HEK293 (cell line): ENCODE results near the gene PITPNB.

Experiments used
- OSR2 ChIP-seq: fragments of 450-650 bp; formaldehyde crosslinking; IDR thresholded peaks from 2 replicates; pipeline ENCODE4 v1.5.1; 2016; ENCODE audit warnings: missing biosample characterization, missing genetic modification characterization
- SP2 ChIP-seq: fragments of 450-650 bp; formaldehyde crosslinking; IDR thresholded peaks from 2 replicates; pipeline ENCODE4 v1.5.1; 2016; ENCODE audit warnings: missing biosample characterization, missing genetic modification characterization
- ZBTB21 ChIP-seq: fragments of 450-650 bp; formaldehyde crosslinking; IDR thresholded peaks from 2 replicates; pipeline ENCODE4 v1.5.1; 2017; ENCODE audit warnings: missing biosample characterization, missing genetic modification characterization
- ZNF239 ChIP-seq: fragments of 450-650 bp; formaldehyde crosslinking; IDR thresholded peaks from 2 replicates; pipeline ENCODE4 v1.5.1; 2016; ENCODE audit warnings: missing biosample characterization, missing genetic modification characterization
- ZNF266 ChIP-seq: fragments of 450-650 bp; formaldehyde crosslinking; IDR thresholded peaks from 2 replicates; pipeline ENCODE4 v1.5.1; 2016; ENCODE audit warnings: missing biosample characterization, missing genetic modification characterization, low read depth
- ZNF292 ChIP-seq: fragments of 450-650 bp; formaldehyde crosslinking; IDR thresholded peaks from 2 replicates; pipeline ENCODE4 v1.5.1; 2016; ENCODE audit warnings: low read depth, missing biosample characterization, missing genetic modification characterization, borderline replicate concordance
- ZNF707 ChIP-seq: fragments of 450-650 bp; formaldehyde crosslinking; IDR thresholded peaks from 2 replicates; pipeline ENCODE4 v1.5.1; 2016; ENCODE audit warnings: missing biosample characterization, missing genetic modification characterization
- ZNF747 ChIP-seq: fragments of 450-650 bp; formaldehyde crosslinking; IDR thresholded peaks from 2 replicates; pipeline ENCODE4 v1.5.1; 2016; ENCODE audit warnings: missing biosample characterization, missing genetic modification characterization
- ZNF785 ChIP-seq: fragments of 450-650 bp; formaldehyde crosslinking; IDR thresholded peaks from 2 replicates; pipeline ENCODE4 v1.5.1; 2016; ENCODE audit warnings: missing biosample characterization, missing genetic modification characterization
- TF ChIP-seq, protein P1 (sequence below): fragments of 450-650 bp; formaldehyde crosslinking; IDR thresholded peaks from 2 replicates; pipeline ENCODE4 v1.5.1; 2016; ENCODE audit warnings: missing biosample characterization, missing genetic modification characterization
- TF ChIP-seq, protein P2 (sequence below): fragments of 450-650 bp; formaldehyde crosslinking; IDR thresholded peaks from 2 replicates; pipeline ENCODE4 v1.5.1; 2016; ENCODE audit warnings: missing biosample characterization, missing genetic modification characterization
- TF ChIP-seq, protein P3 (sequence below): fragments of 450-650 bp; formaldehyde crosslinking; IDR thresholded peaks from 2 replicates; pipeline ENCODE4 v1.5.1; 2016; ENCODE audit warnings: missing biosample characterization, missing genetic modification characterization
- TF ChIP-seq, protein P4 (sequence below): fragments of 450-650 bp; formaldehyde crosslinking; IDR thresholded peaks from 2 replicates; pipeline ENCODE4 v1.5.1; 2017; ENCODE audit warnings: missing biosample characterization, mild to moderate bottlenecking, missing genetic modification characterization, moderate library complexity

DNA sequence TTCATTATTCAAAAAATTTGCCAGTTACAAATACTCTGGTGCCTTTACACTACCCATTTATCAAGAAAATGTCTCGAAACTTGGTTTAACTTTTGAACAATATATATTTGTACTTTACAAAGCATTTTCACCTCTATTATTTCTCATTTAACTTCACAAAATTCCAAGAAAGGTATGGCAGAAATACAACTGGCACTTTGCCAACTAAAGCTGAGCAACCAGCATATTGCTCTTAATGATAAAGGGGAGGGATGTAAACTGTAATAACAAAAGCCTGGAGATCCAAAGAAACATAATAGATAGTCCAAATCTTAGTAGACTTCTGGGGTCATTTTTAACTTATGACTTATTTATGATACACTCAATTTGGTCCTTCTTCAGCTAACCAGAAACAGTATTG, 7.7 kb downstream of the PITPNB start:
- TF ChIP-seq ZNF239 (tag by site-specific recombination) (no peak), ZBTB21 (tag by site-specific recombination) (no peak), SP2 (tag by site-specific recombination) (no peak), ZNF747 (no peak), ZNF266 (tag by site-specific recombination) (no peak), ZNF785 (no peak), OSR2 (tag by site-specific recombination) (no peak), ZNF292 (tag by site-specific recombination) (no peak), ZNF707 (tag by site-specific recombination) (no peak)
- TF ChIP-seq, protein P1, sequence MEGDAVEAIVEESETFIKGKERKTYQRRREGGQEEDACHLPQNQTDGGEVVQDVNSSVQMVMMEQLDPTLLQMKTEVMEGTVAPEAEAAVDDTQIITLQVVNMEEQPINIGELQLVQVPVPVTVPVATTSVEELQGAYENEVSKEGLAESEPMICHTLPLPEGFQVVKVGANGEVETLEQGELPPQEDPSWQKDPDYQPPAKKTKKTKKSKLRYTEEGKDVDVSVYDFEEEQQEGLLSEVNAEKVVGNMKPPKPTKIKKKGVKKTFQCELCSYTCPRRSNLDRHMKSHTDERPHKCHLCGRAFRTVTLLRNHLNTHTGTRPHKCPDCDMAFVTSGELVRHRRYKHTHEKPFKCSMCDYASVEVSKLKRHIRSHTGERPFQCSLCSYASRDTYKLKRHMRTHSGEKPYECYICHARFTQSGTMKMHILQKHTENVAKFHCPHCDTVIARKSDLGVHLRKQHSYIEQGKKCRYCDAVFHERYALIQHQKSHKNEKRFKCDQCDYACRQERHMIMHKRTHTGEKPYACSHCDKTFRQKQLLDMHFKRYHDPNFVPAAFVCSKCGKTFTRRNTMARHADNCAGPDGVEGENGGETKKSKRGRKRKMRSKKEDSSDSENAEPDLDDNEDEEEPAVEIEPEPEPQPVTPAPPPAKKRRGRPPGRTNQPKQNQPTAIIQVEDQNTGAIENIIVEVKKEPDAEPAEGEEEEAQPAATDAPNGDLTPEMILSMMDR (tag by site-specific recombination), result no peak
- TF ChIP-seq, protein P2, sequence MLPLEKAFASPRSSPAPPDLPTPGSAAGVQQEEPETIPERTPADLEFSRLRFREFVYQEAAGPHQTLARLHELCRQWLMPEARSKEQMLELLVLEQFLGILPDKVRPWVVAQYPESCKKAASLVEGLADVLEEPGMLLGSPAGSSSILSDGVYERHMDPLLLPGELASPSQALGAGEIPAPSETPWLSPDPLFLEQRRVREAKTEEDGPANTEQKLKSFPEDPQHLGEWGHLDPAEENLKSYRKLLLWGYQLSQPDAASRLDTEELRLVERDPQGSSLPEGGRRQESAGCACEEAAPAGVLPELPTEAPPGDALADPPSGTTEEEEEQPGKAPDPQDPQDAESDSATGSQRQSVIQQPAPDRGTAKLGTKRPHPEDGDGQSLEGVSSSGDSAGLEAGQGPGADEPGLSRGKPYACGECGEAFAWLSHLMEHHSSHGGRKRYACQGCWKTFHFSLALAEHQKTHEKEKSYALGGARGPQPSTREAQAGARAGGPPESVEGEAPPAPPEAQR (tag by site-specific recombination), result no peak
- TF ChIP-seq, protein P3, sequence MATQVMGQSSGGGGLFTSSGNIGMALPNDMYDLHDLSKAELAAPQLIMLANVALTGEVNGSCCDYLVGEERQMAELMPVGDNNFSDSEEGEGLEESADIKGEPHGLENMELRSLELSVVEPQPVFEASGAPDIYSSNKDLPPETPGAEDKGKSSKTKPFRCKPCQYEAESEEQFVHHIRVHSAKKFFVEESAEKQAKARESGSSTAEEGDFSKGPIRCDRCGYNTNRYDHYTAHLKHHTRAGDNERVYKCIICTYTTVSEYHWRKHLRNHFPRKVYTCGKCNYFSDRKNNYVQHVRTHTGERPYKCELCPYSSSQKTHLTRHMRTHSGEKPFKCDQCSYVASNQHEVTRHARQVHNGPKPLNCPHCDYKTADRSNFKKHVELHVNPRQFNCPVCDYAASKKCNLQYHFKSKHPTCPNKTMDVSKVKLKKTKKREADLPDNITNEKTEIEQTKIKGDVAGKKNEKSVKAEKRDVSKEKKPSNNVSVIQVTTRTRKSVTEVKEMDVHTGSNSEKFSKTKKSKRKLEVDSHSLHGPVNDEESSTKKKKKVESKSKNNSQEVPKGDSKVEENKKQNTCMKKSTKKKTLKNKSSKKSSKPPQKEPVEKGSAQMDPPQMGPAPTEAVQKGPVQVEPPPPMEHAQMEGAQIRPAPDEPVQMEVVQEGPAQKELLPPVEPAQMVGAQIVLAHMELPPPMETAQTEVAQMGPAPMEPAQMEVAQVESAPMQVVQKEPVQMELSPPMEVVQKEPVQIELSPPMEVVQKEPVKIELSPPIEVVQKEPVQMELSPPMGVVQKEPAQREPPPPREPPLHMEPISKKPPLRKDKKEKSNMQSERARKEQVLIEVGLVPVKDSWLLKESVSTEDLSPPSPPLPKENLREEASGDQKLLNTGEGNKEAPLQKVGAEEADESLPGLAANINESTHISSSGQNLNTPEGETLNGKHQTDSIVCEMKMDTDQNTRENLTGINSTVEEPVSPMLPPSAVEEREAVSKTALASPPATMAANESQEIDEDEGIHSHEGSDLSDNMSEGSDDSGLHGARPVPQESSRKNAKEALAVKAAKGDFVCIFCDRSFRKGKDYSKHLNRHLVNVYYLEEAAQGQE, result no peak
- TF ChIP-seq, protein P4, sequence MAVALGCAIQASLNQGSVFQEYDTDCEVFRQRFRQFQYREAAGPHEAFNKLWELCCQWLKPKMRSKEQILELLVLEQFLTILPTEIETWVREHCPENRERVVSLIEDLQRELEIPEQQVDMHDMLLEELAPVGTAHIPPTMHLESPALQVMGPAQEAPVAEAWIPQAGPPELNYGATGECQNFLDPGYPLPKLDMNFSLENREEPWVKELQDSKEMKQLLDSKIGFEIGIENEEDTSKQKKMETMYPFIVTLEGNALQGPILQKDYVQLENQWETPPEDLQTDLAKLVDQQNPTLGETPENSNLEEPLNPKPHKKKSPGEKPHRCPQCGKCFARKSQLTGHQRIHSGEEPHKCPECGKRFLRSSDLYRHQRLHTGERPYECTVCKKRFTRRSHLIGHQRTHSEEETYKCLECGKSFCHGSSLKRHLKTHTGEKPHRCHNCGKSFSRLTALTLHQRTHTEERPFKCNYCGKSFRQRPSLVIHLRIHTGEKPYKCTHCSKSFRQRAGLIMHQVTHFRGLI (tag by site-specific recombination), result no peak
